Measurements from ENCODE around the gene KRT222. TPM values are rescaled to one million over a fixed set of nuclear protein-coding genes. Genes with fewer than 3 reads are reported as not detected.

The KRT222 gene
- total RNA-seq, 1 experiment from 2014 or later: not detected

- Histone ChIP-seq H3K4me3 (ENCODE audit: low read depth, low read length, poor library complexity, severe bottlenecking) (no peak overlapping the region), H3K9me3 (ENCODE audit: low read depth, low read length, poor library complexity, severe bottlenecking) (no peaks in the 10 kb centered on the region), H3K27me3 (replicated peaks; ENCODE audit: insufficient read depth, low read depth, low read length, poor library complexity) (no peaks in the 10 kb centered on the region), H3K27ac (ENCODE audit: low read depth, low read length, poor library complexity, severe bottlenecking) (no peak overlapping the region), H3K4me1 (ENCODE audit: insufficient read depth, low read length, poor library complexity, severe bottlenecking) (peaks cover 6% of the 10 kb centered on the region), H3K36me3 (ENCODE audit: insufficient read depth, low read length, poor library complexity, severe bottlenecking) (no peaks in the 10 kb centered on the region)
- ChIA-PET POLR2A (ENCODE audit: low non-redundant PET) (no interaction called here), CTCF (interaction anchor here (0.6 kb wide), 1 partner anchor 72 kb away, joined by 3 read pairs; no protein-coding TSS in a partner anchor)
- TF ChIP-seq CTCF (conservative IDR thresholded peaks at IDR 0.05; ENCODE audit: low read depth, low read length) (no peak), EZH2 (IDR thresholded peaks at IDR 0.05; ENCODE audit: borderline replicate concordance, low read depth, low read length, poor library complexity, severe bottlenecking) (no peak)
- intact Hi-C loops (cut with micrococcal nuclease; ENCODE audit: unreplicated experiment): no loop called here
- BruUV-seq (replicated peaks): no TSS peak
- DNase-seq (ENCODE audit: low spot score): no peak
These were observed 46.0 kb downstream of the KRT222 start for GRCh38 chr17:40618754-40619625.

GRCh38 chr17:40617678-40618240 lies 47.2 kb downstream of the KRT222 start:
- no peaks in the 10 kb centered on the region for H3K9me3 ChIP-seq (ENCODE audit: low read depth, low read length, poor library complexity, severe bottlenecking)
- TF ChIP-seq CTCF (conservative IDR thresholded peaks at IDR 0.05; ENCODE audit: low read depth, low read length): no peak
- no peak for TF ChIP-seq EZH2 (IDR thresholded peaks at IDR 0.05; ENCODE audit: borderline replicate concordance, low read depth, low read length, poor library complexity, severe bottlenecking)
- ChIA-PET CTCF (no interaction called here), POLR2A (ENCODE audit: low non-redundant PET) (no interaction called here)
- no peaks in the 10 kb centered on the region for H3K27me3 ChIP-seq (replicated peaks; ENCODE audit: insufficient read depth, low read depth, low read length, poor library complexity)
- no peak for DNase-seq (ENCODE audit: low spot score)
- H3K36me3 ChIP-seq (ENCODE audit: insufficient read depth, low read length, poor library complexity, severe bottlenecking): no peaks in the 10 kb centered on the region
- H3K4me1 ChIP-seq (ENCODE audit: insufficient read depth, low read length, poor library complexity, severe bottlenecking): peaks cover 6% of the 10 kb centered on the region
- no TSS peak for BruUV-seq (replicated peaks)
- intact Hi-C loops (cut with micrococcal nuclease; ENCODE audit: unreplicated experiment): no loop called here
- no peak overlapping the region for H3K27ac ChIP-seq (ENCODE audit: low read depth, low read length, poor library complexity, severe bottlenecking)
- no peak overlapping the region for H3K4me3 ChIP-seq (ENCODE audit: low read depth, low read length, poor library complexity, severe bottlenecking)

- ChIA-PET CTCF (no interaction called here), POLR2A (ENCODE audit: low non-redundant PET) (no interaction called here)
- no peaks in the 10 kb centered on the region for H3K36me3 ChIP-seq (ENCODE audit: insufficient read depth, low read length, poor library complexity, severe bottlenecking)
- no peak overlapping the region for H3K4me3 ChIP-seq (ENCODE audit: low read depth, low read length, poor library complexity, severe bottlenecking)
- BruUV-seq (replicated peaks): no TSS peak
- no peak overlapping the region for H3K27ac ChIP-seq (ENCODE audit: low read depth, low read length, poor library complexity, severe bottlenecking)
- H3K27me3 ChIP-seq (replicated peaks; ENCODE audit: insufficient read depth, low read depth, low read length, poor library complexity): no peaks in the 10 kb centered on the region
- H3K4me1 ChIP-seq (ENCODE audit: insufficient read depth, low read length, poor library complexity, severe bottlenecking): no peaks in the 10 kb centered on the region
- intact Hi-C loops (cut with micrococcal nuclease; ENCODE audit: unreplicated experiment): no loop called here
- no peak for DNase-seq (ENCODE audit: low spot score)
- TF ChIP-seq EZH2 (IDR thresholded peaks at IDR 0.05; ENCODE audit: borderline replicate concordance, low read depth, low read length, poor library complexity, severe bottlenecking) (no peak), CTCF (conservative IDR thresholded peaks at IDR 0.05; ENCODE audit: low read depth, low read length) (no peak)
- no peaks in the 10 kb centered on the region for H3K9me3 ChIP-seq (ENCODE audit: low read depth, low read length, poor library complexity, severe bottlenecking)
These were observed 48.4 kb downstream of the KRT222 start for GRCh38 chr17:40616592-40616991.
